ENCODE measurements around the gene C9orf50. TPM values are rescaled to one million over a fixed set of nuclear protein-coding genes. Genes with fewer than 3 reads are reported as not detected.

Gene C9orf50
- 0.23 to 0.87 TPM (median 0.69 TPM) in 3 replicates for total RNA-seq

GRCh38 chr9:129620669-129621295 lies at the start of gene C9orf50:
Gene C9orf50, minus strand, starts transcription at chr9:129621101. Its CDS starts 527 bp downstream, at chr9:129620574.
- peak within 1 kb of the TSS; percentile 60 for H3K4me3 Mint-ChIP-seq
- no peak for TF ChIP-seq CTCF (IDR thresholded peaks at IDR 0.05; ENCODE audit: unreplicated experiment)
- H3K36me3 Mint-ChIP-seq = no peaks in the 10 kb centered on the region
- H3K4me1 Mint-ChIP-seq = peaks cover 12% of the 10 kb centered on the region
- H3K27ac Mint-ChIP-seq = no peak within 1 kb of the TSS
- no peaks in the 10 kb centered on the region for H3K9me3 Mint-ChIP-seq
- no peak for DNase-seq (ENCODE audit: low spot score in 2 of 2, unreplicated experiment in 2 of 2)
- H3K27me3 Mint-ChIP-seq (ENCODE audit: low read depth) = no peaks in the 10 kb centered on the region

- H3K4me1 Mint-ChIP-seq = peaks cover 6% of the 10 kb centered on the region
- DNase-seq (ENCODE audit: low spot score in 2 of 2, unreplicated experiment in 2 of 2) = no peak
- no peak overlapping the region for H3K27ac Mint-ChIP-seq
- H3K36me3 Mint-ChIP-seq = no peaks in the 10 kb centered on the region
- no peaks in the 10 kb centered on the region for H3K9me3 Mint-ChIP-seq
- H3K27me3 Mint-ChIP-seq (ENCODE audit: low read depth) = peaks cover 50% of the 10 kb centered on the region
- no peak overlapping the region for H3K4me3 Mint-ChIP-seq
- TF ChIP-seq CTCF (IDR thresholded peaks at IDR 0.05; ENCODE audit: unreplicated experiment) = no peak
Measured at GRCh38 chr9:129669946-129670345, 49.0 kb upstream of the C9orf50 start.

GRCh38 chr9:129669141-129669718 lies 48.3 kb upstream of the C9orf50 start:
- no peak for TF ChIP-seq CTCF (IDR thresholded peaks at IDR 0.05; ENCODE audit: unreplicated experiment)
- Mint-ChIP-seq H3K9me3 (no peaks in the 10 kb centered on the region), H3K36me3 (no peaks in the 10 kb centered on the region), H3K27ac (no peak overlapping the region), H3K4me1 (peaks cover 9% of the 10 kb centered on the region), H3K4me3 (no peak overlapping the region), H3K27me3 (ENCODE audit: low read depth) (peaks cover 57% of the 10 kb centered on the region)
- DNase-seq (ENCODE audit: low spot score in 2 of 2, unreplicated experiment in 2 of 2) = no peak

GRCh38 chr9:129667850-129668249 lies 46.9 kb upstream of the C9orf50 start:
- Mint-ChIP-seq H3K9me3 (no peaks in the 10 kb centered on the region), H3K36me3 (no peaks in the 10 kb centered on the region), H3K27me3 (ENCODE audit: low read depth) (peaks cover 62% of the 10 kb centered on the region), H3K4me1 (peaks cover 6% of the 10 kb centered on the region), H3K4me3 (peak overlapping the region; percentile 30), H3K27ac (no peak overlapping the region)
- DNase-seq (ENCODE audit: low spot score in 2 of 2, unreplicated experiment in 2 of 2) = no peak
- no peak for TF ChIP-seq CTCF (IDR thresholded peaks at IDR 0.05; ENCODE audit: unreplicated experiment)

GRCh38 chr9:129667378-129667777 lies 46.5 kb upstream of the C9orf50 start:
- Mint-ChIP-seq H3K4me3 (peak overlapping the region; percentile 30), H3K27me3 (ENCODE audit: low read depth) (peaks cover 64% of the 10 kb centered on the region), H3K36me3 (no peaks in the 10 kb centered on the region), H3K4me1 (peaks cover 6% of the 10 kb centered on the region), H3K27ac (no peak overlapping the region), H3K9me3 (no peaks in the 10 kb centered on the region)
- no peak for TF ChIP-seq CTCF (IDR thresholded peaks at IDR 0.05; ENCODE audit: unreplicated experiment)
- no peak for DNase-seq (ENCODE audit: low spot score in 2 of 2, unreplicated experiment in 2 of 2)
